ENCODE data around the gene ZNF638. TPM values are rescaled to one million over a fixed set of nuclear protein-coding genes. Genes with fewer than 3 reads are reported as not detected.

Gene ZNF638
- total RNA-seq, 4 donors from 2014 or later = 191 to 233 (median 215) TPM

- no peak for TF ChIP-seq CTCF (IDR thresholded peaks at IDR 0.05; ENCODE audit: low read depth)
Measured at GRCh38 chr2:71336384-71336783, 4.8 kb downstream of the ZNF638 start.

- no peak for TF ChIP-seq CTCF (IDR thresholded peaks at IDR 0.05; ENCODE audit: low read depth)
Measured at GRCh38 chr2:71336802-71337201, 5.2 kb downstream of the ZNF638 start.

- TF ChIP-seq CTCF (IDR thresholded peaks at IDR 0.05; ENCODE audit: low read depth) = no peak
Measured at GRCh38 chr2:71337776-71338175, 6.2 kb downstream of the ZNF638 start.

- TF ChIP-seq CTCF (IDR thresholded peaks at IDR 0.05; ENCODE audit: low read depth) = no peak
Measured at GRCh38 chr2:71339685-71340084, 8.1 kb downstream of the ZNF638 start.

GRCh38 chr2:71340176-71340575 is 8.6 kb downstream of the ZNF638 start:
- no peak for TF ChIP-seq CTCF (IDR thresholded peaks at IDR 0.05; ENCODE audit: low read depth)

GRCh38 chr2:71341645-71342044 is 10.1 kb downstream of the ZNF638 start:
- TF ChIP-seq CTCF (IDR thresholded peaks at IDR 0.05; ENCODE audit: low read depth) = no peak

GRCh38 chr2:71346065-71346464 is 14.5 kb downstream of the ZNF638 start:
- TF ChIP-seq CTCF (IDR thresholded peaks at IDR 0.05; ENCODE audit: low read depth) = no peak

Data from subcutaneous adipose tissue (tissue), 4 donors.